Liver (tissue), 3 donors: ENCODE results near the gene THADA.

ENCODE experiments used
- JUND ChIP-seq, 2 donors: IDR thresholded peaks; 2 replicates each; pipeline ENCODE4 v1.6.1; 2016; ENCODE audit warnings: antibody characterized with exemption in 2 of 2
- TAF1 ChIP-seq: conservative IDR thresholded peaks from 2 replicates; pipeline ENCODE4 v1.6.1; 2016; ENCODE audit warnings: antibody characterized with exemption, mild to moderate bottlenecking
- TF ChIP-seq, protein P1 (sequence below): fragments of 150-350 bp; IDR thresholded peaks from 2 replicates; pipeline ENCODE4 v1.5.1; 2017; ENCODE audit warnings: improper control_type of control experiment, low read depth, low read length; ENCODE audit not compliant: missing input control
- TF ChIP-seq, protein P2 (sequence below): IDR thresholded peaks from 2 replicates; pipeline ENCODE4 v1.6.1; 2016; ENCODE audit warnings: antibody characterized with exemption
- donor health status: healthy.
- donor health status: healthy.

DNA sequence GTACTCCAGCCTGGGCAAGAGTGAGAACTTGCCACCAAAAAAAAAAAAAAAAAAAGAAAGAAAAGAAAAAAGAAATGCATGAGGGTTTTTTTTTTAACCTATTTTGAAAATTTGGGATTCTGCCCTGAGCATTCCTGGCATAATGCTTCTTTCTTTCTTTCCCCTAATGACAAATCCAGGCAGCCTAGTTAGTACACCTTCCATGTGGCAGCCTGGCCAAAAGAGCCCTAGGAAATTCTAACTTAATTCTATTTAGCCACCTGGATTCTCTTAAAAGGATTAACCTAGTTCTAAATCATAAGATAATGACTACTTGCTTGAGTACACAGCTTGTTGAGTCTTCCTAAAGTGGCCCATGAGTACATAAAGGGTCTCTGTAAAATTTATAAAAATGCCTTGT, 160.1 kb downstream of the THADA start:
- TF ChIP-seq, protein P1, sequence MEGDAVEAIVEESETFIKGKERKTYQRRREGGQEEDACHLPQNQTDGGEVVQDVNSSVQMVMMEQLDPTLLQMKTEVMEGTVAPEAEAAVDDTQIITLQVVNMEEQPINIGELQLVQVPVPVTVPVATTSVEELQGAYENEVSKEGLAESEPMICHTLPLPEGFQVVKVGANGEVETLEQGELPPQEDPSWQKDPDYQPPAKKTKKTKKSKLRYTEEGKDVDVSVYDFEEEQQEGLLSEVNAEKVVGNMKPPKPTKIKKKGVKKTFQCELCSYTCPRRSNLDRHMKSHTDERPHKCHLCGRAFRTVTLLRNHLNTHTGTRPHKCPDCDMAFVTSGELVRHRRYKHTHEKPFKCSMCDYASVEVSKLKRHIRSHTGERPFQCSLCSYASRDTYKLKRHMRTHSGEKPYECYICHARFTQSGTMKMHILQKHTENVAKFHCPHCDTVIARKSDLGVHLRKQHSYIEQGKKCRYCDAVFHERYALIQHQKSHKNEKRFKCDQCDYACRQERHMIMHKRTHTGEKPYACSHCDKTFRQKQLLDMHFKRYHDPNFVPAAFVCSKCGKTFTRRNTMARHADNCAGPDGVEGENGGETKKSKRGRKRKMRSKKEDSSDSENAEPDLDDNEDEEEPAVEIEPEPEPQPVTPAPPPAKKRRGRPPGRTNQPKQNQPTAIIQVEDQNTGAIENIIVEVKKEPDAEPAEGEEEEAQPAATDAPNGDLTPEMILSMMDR, result no peak
- TF ChIP-seq JUND (IDR thresholded peaks at IDR 0.05) (no peak), TAF1 (no peak)
- TF ChIP-seq, protein P2, sequence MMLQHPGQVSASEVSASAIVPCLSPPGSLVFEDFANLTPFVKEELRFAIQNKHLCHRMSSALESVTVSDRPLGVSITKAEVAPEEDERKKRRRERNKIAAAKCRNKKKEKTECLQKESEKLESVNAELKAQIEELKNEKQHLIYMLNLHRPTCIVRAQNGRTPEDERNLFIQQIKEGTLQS, result no peak
